HTERT RPE-1 (cell line): Measurements from ENCODE around the gene C15orf40.
"Not testable (repeated sequence)": the region's sequence is repeated elsewhere in the genome, so short reads cannot be mapped to it uniquely, and the experiment has no call there.

Experiments used
- in situ Hi-C: fragments of 300-500 bp; cut with MboI; formaldehyde crosslinking; loops from 4 replicates; pipeline ENCODE4 v1.14.3; 2020; ENCODE audit warnings: low sequenced_read_pairs

The C15orf40 gene

GRCh38 chr15:83011271-83012075 is at the start of gene C15orf40:
TSS of gene C15orf40 (minus strand) at chr15:83011639. CDS start at chr15:83011607, 32 bp downstream.
- in situ Hi-C loops = no loop called here

GRCh38 chr15:83057696-83058376 is 46.4 kb upstream of the C15orf40 start:
- in situ Hi-C loops = no loop called here

- in situ Hi-C loops = no loop called here
Observed at GRCh38 chr15:83057002-83057401, 45.6 kb upstream of the C15orf40 start.

- in situ Hi-C loops = no loop called here
Observed at GRCh38 chr15:83053151-83053550, 41.7 kb upstream of the C15orf40 start.

GRCh38 chr15:83046558-83047127 is 35.2 kb upstream of the C15orf40 start:
- in situ Hi-C loops = no loop called here

- in situ Hi-C loops = no loop called here
Observed at GRCh38 chr15:83044156-83044555, 32.7 kb upstream of the C15orf40 start.

GRCh38 chr15:83039206-83039605 is 27.8 kb upstream of the C15orf40 start:
- in situ Hi-C loops = no loop called here

- in situ Hi-C loops = no loop called here
Observed at GRCh38 chr15:83036253-83036652, 24.8 kb upstream of the C15orf40 start.

- in situ Hi-C loops = not testable (repeated sequence)
Observed at GRCh38 chr15:83031234-83031633, 19.8 kb upstream of the C15orf40 start.

- in situ Hi-C loops = no loop called here
Observed at GRCh38 chr15:83030021-83030420, 18.6 kb upstream of the C15orf40 start.

- in situ Hi-C loops = no loop called here
Observed at GRCh38 chr15:83018436-83018835, 7.0 kb upstream of the C15orf40 start.

- in situ Hi-C loops = no loop called here
Observed at GRCh38 chr15:83016906-83017305, 5.5 kb upstream of the C15orf40 start.

- in situ Hi-C loops = no loop called here
Observed at GRCh38 chr15:83015361-83015760, 3.9 kb upstream of the C15orf40 start.

GRCh38 chr15:83014205-83014653 is 2.8 kb upstream of the C15orf40 start:
- in situ Hi-C loops = no loop called here

GRCh38 chr15:83012636-83013035 is 1.2 kb upstream of the C15orf40 start:
- in situ Hi-C loops = no loop called here

- in situ Hi-C loops = no loop called here
Observed at GRCh38 chr15:83012076-83012426, 612 bp upstream of the C15orf40 start.

- in situ Hi-C loops = no loop called here
Observed at GRCh38 chr15:83010709-83011270, 649 bp downstream of the C15orf40 start.

- in situ Hi-C loops = not testable (repeated sequence)
Observed at GRCh38 chr15:83000672-83001031, 10.8 kb downstream of the C15orf40 start.

GRCh38 chr15:82999905-83000671 is 11.4 kb downstream of the C15orf40 start:
- in situ Hi-C loops = no loop called here

GRCh38 chr15:82999426-82999825 is 12.0 kb downstream of the C15orf40 start:
- in situ Hi-C loops = no loop called here

- in situ Hi-C loops = no loop called here
Observed at GRCh38 chr15:82995938-82996337, 15.5 kb downstream of the C15orf40 start.
